AG04449 (cell line): Measurements from ENCODE around the gene OR5L1.

Experiments used
- CTCF ChIA-PET: fragments of 350-600 bp; formaldehyde crosslinking; extraction: SDS; loops from one replicate; lab custom pipeline; 2021; ENCODE audit warnings: antibody characterized with exemption; lab: Yijun Ruan, JAX
- POLR2A ChIA-PET: fragments of 400-600, 350-600 bp; formaldehyde crosslinking; extraction: SDS; loops from one replicate; lab custom pipeline; 2020; ENCODE audit warnings: antibody characterized with exemption, inconsistent platforms; lab: Yijun Ruan, JAX
- DNase-seq: peaks from one replicate; pipeline ENCODE4 v3.0.0-alpha.2; 2010; ENCODE audit warnings: low read depth, low spot score
- H3K4me3 ChIP-seq: 2 replicates; pipeline ENCODE4 v1.5.1; 2011; ENCODE audit warnings: low read depth, mild to moderate bottlenecking, control low read depth, low read length
- CTCF ChIP-seq: IDR thresholded peaks from one replicate; pipeline ENCODE4 v1.5.1; 2011; ENCODE audit warnings: mild to moderate bottlenecking, moderate library complexity, low read length, control low read depth, inconsistent platforms; ENCODE audit not compliant: insufficient read depth; ENCODE audit errors: missing control alignments

Gene OR5L1

GRCh38 chr11:55819330-55819729 is 8.2 kb downstream of the OR5L1 start, which contains the start of gene OR5D18:
Gene OR5D18 (plus strand): TSS chr11:55819630. CDS start chr11:55819630, 0 bp downstream.
- ChIA-PET CTCF (no interaction called here), POLR2A (no interaction called here)
- DNase-seq: no peak
- TF ChIP-seq CTCF: no peak
- no peak within 1 kb of the TSS for H3K4me3 ChIP-seq

GRCh38 chr11:55826919-55827318 is 15.8 kb downstream of the OR5L1 start, which contains the start of gene OR5L2:
Gene OR5L2 (plus strand): TSS chr11:55827219. CDS start chr11:55827219, 0 bp downstream.
- H3K4me3 ChIP-seq: no peak within 1 kb of the TSS
- TF ChIP-seq CTCF: no peak
- CTCF ChIA-PET: no interaction called here

GRCh38 chr11:55838452-55838851 is 27.3 kb downstream of the OR5L1 start, which contains the start of gene OR5D16:
Gene OR5D16 (plus strand): TSS chr11:55838752. CDS start chr11:55838752, 0 bp downstream.
- DNase-seq: no peak
- POLR2A ChIA-PET: no interaction called here
- CTCF ChIA-PET: no interaction called here
- H3K4me3 ChIP-seq: no peak within 1 kb of the TSS
- TF ChIP-seq CTCF: no peak

More at GRCh38 chr11:55826919-55827318, 15.8 kb downstream of the OR5L1 start, which contains the start of gene OR5L2:
- POLR2A ChIA-PET: no interaction called here
- no peak for DNase-seq

- POLR2A ChIA-PET: no interaction called here
- no peak for TF ChIP-seq CTCF
- CTCF ChIA-PET: no interaction called here
- no peak overlapping the region for H3K4me3 ChIP-seq
- no peak for DNase-seq
Observed at GRCh38 chr11:55847453-55847852, 36.3 kb downstream of the OR5L1 start.

GRCh38 chr11:55849037-55849436 is 37.9 kb downstream of the OR5L1 start:
- CTCF ChIA-PET: no interaction called here
- TF ChIP-seq CTCF: no peak
- POLR2A ChIA-PET: no interaction called here

GRCh38 chr11:55852141-55852540 is 41.0 kb downstream of the OR5L1 start:
- no peak for TF ChIP-seq CTCF
- POLR2A ChIA-PET: no interaction called here
- CTCF ChIA-PET: no interaction called here
- no peak for DNase-seq
- no peak overlapping the region for H3K4me3 ChIP-seq

More at GRCh38 chr11:55849037-55849436, 37.9 kb downstream of the OR5L1 start:
- H3K4me3 ChIP-seq: no peak overlapping the region
- DNase-seq: no peak
